Pancreas (tissue), 10 donors: ENCODE data around the gene PNMA6E. TPM values are rescaled to one million over a fixed set of nuclear protein-coding genes. Genes with fewer than 3 reads are reported as not detected.

Experiments
- ATAC-seq, 4 donors: fragments of 200-7000 bp; cut with Tn5 transposase; one replicate each; pipeline versions ENCODE4 v1.8.0 to v1.9.1; 2020; ENCODE audit warnings: mild to moderate bottlenecking in 4 of 4, moderate library complexity in 4 of 4
- DNase-seq, 6 donors: peaks; one replicate each; pipeline ENCODE4 v3.0.0-alpha.2; 2020
- FAIRE-seq: peaks from 2 replicates; lab custom pipeline; 2012; peaks lifted over from hg19 to GRCh38; lab: Jason Lieb, UNC
- H3K27ac ChIP-seq, 4 donors: fragments of 200-600 bp; sonication (generic); 1 replicate in 3 of 4; 2 replicates in 1 of 4; pipeline versions ENCODE4 v1.5.0 to v1.8.0; 2020
- H3K27me3 ChIP-seq, 4 donors: fragments of 200-600 bp; one replicate each; pipeline ENCODE4 v1.8.0; 2021
- H3K36me3 ChIP-seq, 3 donors: fragments of 200-600 bp; sonication (generic) in 1 of 3; one replicate each; pipeline versions ENCODE4 v1.5.0 to v1.8.0; 2020 to 2021
- H3K4me1 ChIP-seq, 3 donors: fragments of 200-600 bp; one replicate each; pipeline ENCODE4 v1.8.0; 2021
- H3K4me3 ChIP-seq, 4 donors: fragments of 200-600 bp; sonication (generic) in 2 of 4; one replicate each; pipeline versions ENCODE4 v1.5.0 to v1.8.0; 2020 to 2021
- H3K9me3 ChIP-seq, 4 donors: fragments of 200-600 bp; one replicate each; pipeline ENCODE4 v1.8.0; 2021
- WGBS, 2 donors: extraction: QIAGEN DNeasy Blood & Tissue Kit; methylation state at CpG; one replicate each; pipeline ENCODE4 v1.1.7; 2013; 5-methylcytosine and 5-hydroxymethylcytosine counted together
- intact Hi-C, 3 donors: fragments of 100-400 bp; cut with DNase I; formaldehyde crosslinking; loops; one replicate each; pipeline versions ENCODE4 v1.11.1 to v1.14.2; 2022
- polyA plus RNA-seq, 2 donors: library from polyadenylated mRNA; stranded (reverse); fragments of 200-250 nt; gene quantifications; one replicate each; pipeline ENCODE4 v1.2.3, GENCODE V29; 2013
- total RNA-seq, 6 donors: library from RNA; stranded (reverse); fragmentation: NEBNext Ultra II Directional in 4 of 6; extraction: Animal tissue kit (Norgen Biotek cat#: 25700) in 4 of 6; gene quantifications; one replicate each; pipeline versions ENCODE4 v1.2.1 to v1.2.4, GENCODE V29; 2021 to 2023
- TF ChIP-seq, protein P1 (sequence below), 4 donors: fragments of 200-600 bp; sonication (generic) in 3 of 4; IDR thresholded peaks; one replicate each; pipeline versions ENCODE4 v1.5.0 to v1.8.0; 2021; ENCODE audit warnings: antibody characterized with exemption in 4 of 4
- donor health status: healthy with polysubstance abuse.
- donor health status: DM: no; HTN: no; CAD: no; lungs with moderate emphysema.
- donor health status: DM: no; HTN: no; CAD: no.
- donor health status: control.
- donor health status: control.
- donor health status: Bipolar disorder and iron deficiency.
- donor health status: DM: yes; HTN: yes; CAD: no.
- donor health status: DM: no; HTN: no; CAD: no.
- donor health status: DM: no; HTN: no; CAD: no.
- donor health status: DM: yes; HTN: yes; CAD: no.

The PNMA6E gene
- total and polyA plus RNA-seq, 8 donors: not detected

DNA sequence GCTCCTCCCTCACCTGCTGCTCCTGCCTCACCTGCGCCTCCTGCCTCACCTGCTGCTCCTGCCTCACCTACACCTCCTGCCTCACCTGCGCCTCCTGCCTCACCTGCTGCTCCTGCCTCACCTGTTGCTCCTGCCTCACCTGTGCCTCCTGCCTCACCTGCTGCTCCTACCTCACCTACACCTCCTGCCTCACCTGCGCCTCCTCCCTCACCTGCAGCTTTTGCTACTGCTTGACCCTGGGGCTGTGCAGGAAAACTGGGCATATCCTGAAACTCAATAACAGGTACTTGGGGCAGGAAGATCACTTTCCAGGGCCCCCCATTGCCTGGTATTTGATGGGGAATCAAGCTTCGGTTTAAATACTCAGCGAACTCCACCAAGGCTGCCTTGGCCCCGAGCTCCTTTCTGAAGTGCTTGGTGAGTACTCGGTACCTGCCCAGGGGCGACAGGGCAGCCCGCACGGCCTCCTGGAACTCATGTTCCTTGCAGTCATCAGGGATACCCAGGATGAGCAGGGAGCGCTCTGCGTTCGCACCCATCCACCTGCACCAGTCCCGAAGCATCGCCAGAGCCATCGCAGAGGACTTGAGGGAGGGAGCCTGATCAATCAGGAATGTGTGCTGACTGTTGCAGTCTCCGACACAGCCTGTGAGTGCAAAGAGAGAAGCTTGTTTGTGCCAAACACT lies 2.7 kb downstream of the PNMA6E start:
- WGBS, 2 donors: 70 to 76% methylated on average over 17 of the region's 17 CpGs
- intact Hi-C loops: no loop called here
- ATAC-seq: no peak
- TF ChIP-seq, protein P1, sequence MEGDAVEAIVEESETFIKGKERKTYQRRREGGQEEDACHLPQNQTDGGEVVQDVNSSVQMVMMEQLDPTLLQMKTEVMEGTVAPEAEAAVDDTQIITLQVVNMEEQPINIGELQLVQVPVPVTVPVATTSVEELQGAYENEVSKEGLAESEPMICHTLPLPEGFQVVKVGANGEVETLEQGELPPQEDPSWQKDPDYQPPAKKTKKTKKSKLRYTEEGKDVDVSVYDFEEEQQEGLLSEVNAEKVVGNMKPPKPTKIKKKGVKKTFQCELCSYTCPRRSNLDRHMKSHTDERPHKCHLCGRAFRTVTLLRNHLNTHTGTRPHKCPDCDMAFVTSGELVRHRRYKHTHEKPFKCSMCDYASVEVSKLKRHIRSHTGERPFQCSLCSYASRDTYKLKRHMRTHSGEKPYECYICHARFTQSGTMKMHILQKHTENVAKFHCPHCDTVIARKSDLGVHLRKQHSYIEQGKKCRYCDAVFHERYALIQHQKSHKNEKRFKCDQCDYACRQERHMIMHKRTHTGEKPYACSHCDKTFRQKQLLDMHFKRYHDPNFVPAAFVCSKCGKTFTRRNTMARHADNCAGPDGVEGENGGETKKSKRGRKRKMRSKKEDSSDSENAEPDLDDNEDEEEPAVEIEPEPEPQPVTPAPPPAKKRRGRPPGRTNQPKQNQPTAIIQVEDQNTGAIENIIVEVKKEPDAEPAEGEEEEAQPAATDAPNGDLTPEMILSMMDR (IDR thresholded peaks at IDR 0.05): no peak
- Histone ChIP-seq H3K4me3 (no peak overlapping the region), H3K36me3 (no peaks in the 10 kb centered on the region), H3K27ac (no peak overlapping the region), H3K9me3 (no peaks in the 10 kb centered on the region), H3K27me3 (peaks cover 0 to 4% (median 0%) of the 10 kb centered on the region in 4 donors), H3K4me1 (no peaks in the 10 kb centered on the region)
- DNase-seq: peak in 1 of 6 donors; percentile 48
- no peak for FAIRE-seq

DNA sequence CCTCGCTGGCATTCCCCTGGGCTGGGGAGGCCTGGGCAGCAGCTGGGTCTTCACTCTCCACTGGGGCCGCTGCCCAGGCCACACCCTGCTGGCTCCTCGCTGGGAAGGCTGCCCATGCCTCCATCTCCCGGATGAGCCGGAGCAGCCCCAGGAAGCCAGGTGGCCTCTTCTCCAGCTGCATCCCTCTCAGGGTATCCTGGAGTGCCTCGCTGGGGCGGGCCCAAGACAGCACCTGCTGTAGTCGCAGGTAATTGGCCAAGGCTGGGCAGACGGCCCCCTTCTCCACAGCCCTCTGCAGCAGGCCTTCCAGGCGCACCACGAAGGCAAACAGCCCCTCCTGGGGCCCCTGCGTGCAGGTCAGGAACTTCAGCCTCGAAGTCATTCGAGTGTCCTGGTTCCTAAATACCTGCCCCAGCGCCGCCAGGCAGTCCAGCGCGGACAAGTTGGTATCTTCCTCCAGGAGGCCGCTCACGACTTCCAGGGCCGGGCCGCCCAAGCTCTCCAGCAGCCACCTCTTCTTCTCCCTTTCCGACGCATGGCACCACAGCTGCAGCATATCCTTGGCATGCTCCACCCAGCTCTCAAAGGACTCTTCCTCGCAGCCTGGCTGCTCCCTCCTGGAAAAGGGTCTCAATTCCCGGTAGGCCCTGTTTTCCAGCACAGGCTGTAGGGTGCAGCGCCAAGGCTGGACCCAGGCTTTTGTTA lies 3.7 kb downstream of the PNMA6E start:
- H3K36me3 ChIP-seq: no peaks in the 10 kb centered on the region
- peaks cover 0 to 4% (median 0%) of the 10 kb centered on the region in 4 donors for H3K27me3 ChIP-seq
- 80 to 86% methylated on average over 27 of the region's 27 CpGs for WGBS, 2 donors
- no peaks in the 10 kb centered on the region for H3K4me1 ChIP-seq
- DNase-seq: peak in 1 of 6 donors; percentile 48
- no peaks in the 10 kb centered on the region for H3K9me3 ChIP-seq
- TF ChIP-seq, protein P1 (IDR thresholded peaks at IDR 0.05): no peak
- H3K27ac ChIP-seq: no peak overlapping the region
- no peak for FAIRE-seq
- intact Hi-C loops: no loop called here
- ATAC-seq: no peak
- H3K4me3 ChIP-seq: no peak overlapping the region

DNA sequence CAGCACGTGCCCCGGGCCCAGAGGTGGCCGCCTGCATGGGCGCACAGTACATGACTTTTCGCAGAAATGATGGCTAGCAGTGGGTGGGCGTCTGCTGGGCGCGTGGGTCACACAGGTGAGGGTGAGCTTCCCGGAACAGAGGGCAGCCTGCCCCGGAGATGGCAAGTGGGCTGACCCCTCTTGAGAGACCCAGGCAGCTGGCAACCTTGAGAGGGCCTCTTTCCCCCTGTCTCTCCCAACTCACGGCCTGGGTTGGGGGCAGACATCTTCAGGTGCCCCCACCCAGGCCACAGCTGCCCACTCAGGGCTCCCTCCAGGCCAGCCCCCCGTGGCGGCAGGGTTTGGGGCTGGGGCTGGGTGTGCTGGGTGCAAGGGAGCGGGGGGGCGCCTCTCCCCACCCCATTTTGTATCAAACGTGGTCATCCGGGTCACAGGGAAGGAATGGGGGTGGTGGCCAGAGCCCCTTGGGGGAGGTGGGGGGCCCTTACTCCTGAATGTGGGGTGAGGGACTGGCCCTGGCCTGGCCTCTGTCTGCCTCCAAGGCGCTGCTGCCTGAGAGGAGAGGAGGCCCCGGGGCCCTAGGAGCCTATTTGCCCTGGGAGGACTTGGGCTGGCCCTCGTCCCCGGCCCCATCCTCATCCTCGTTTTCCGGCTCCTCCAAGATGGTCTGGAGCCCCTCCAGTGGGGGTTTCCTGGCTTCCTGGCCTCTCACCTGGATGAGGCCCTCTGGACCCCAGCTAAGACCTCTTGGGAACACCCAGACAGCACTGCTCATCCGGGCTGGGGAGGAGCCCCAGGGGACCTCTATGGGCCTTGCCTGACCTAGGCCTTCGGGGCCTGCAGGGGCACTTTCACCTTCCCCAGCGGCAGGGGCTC lies 4.6 kb downstream of the PNMA6E start:
- peak in 1 of 6 donors; percentile 52 for DNase-seq
- 84 to 87% methylated on average over 21 to 25 of the region's 26 CpGs for WGBS, 2 donors
- ATAC-seq: no peak
- no peak for FAIRE-seq
- no peak overlapping the region for H3K27ac ChIP-seq
- H3K4me3 ChIP-seq: no peak overlapping the region
- H3K27me3 ChIP-seq: peaks cover 0 to 4% (median 0%) of the 10 kb centered on the region in 4 donors
- no peaks in the 10 kb centered on the region for H3K9me3 ChIP-seq
- no peaks in the 10 kb centered on the region for H3K4me1 ChIP-seq
- H3K36me3 ChIP-seq: no peaks in the 10 kb centered on the region
- TF ChIP-seq, protein P1 (IDR thresholded peaks at IDR 0.05): no peak
- intact Hi-C loops: no loop called here

DNA sequence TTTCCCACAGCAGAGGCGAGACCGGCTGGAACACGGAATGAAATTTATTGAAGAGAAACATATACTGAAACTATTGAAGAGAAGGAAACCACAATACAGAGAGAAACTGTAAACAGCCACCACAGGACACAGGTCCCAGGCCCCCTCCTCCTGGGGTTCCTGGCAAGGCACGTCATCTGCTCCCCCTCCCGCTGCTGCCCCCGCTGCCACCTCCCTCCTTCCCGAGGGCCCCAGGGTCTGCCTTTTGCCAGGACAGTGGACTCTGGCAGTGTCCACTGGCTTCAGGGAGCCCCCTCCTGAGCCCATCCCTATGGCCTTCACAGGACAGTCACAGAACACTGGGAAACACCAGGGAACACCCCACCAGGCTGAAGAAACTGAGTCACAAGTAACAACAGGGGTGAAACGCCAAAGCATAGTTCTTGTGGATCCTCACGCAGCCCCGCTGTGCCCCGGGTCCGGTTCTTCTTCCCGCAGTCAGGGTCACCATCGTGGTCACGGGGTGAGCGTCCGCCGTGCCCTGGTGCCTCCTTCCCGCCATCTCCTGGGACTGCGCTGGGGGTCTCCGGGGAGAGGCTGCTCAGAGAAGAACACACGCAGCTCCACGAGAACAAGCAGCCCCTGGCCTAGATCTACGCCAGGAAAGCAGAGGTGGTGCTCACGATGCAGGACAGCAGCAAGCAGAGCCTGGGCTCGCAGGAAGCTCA lies 5.4 kb downstream of the PNMA6E start:
- intact Hi-C loops: no loop called here
- no peaks in the 10 kb centered on the region for H3K4me1 ChIP-seq
- DNase-seq: peak in 1 of 6 donors; percentile 53
- TF ChIP-seq, protein P1 (IDR thresholded peaks at IDR 0.05): no peak
- H3K27ac ChIP-seq: no peak overlapping the region
- no peak for ATAC-seq
- no peaks in the 10 kb centered on the region for H3K9me3 ChIP-seq
- no peak overlapping the region for H3K4me3 ChIP-seq
- peaks cover 0 to 4% (median 0%) of the 10 kb centered on the region in 4 donors for H3K27me3 ChIP-seq
- 85 to 88% methylated on average over 26 of the region's 26 CpGs for WGBS, 2 donors
- H3K36me3 ChIP-seq: no peaks in the 10 kb centered on the region
- no peak for FAIRE-seq
